ENCODE data around the gene CT45A5.
A peak's percentile ranks its signal among the peaks of the same experiment; 100 is the strongest.
"Not testable (repeated sequence)": the region's sequence is repeated elsewhere in the genome, so short reads cannot be mapped to it uniquely, and the experiment has no call there.

Gene CT45A5

GRCh38 chrX:135785403-135785802 is at the start of gene CT45A5:
TSS of gene CT45A5 (minus strand) at chrX:135785503. CDS start at chrX:135781729, 3,774 bp downstream.
- in situ Hi-C loops (cut with HindIII; ENCODE audit: low pct_ligation_motif_present, low pct_unique_long_range_greater_than_20kb, low sequenced_read_pairs); DNase-seq: not testable (repeated sequence)

- DNase-seq; in situ Hi-C loops (cut with HindIII; ENCODE audit: low pct_ligation_motif_present, low pct_unique_long_range_greater_than_20kb, low sequenced_read_pairs): not testable (repeated sequence)
Measured at GRCh38 chrX:135819912-135820311, 34.6 kb upstream of the CT45A5 start, which contains the start of gene CT45A2. TSS of gene CT45A2 (minus strand) at chrX:135820012. CDS start at chrX:135816265, 3,747 bp downstream.

- in situ Hi-C loops (cut with HindIII; ENCODE audit: low pct_ligation_motif_present, low pct_unique_long_range_greater_than_20kb, low sequenced_read_pairs); DNase-seq: not testable (repeated sequence)
Measured at GRCh38 chrX:135802687-135803086, 17.4 kb upstream of the CT45A5 start, which contains the start of gene CT45A6. TSS of gene CT45A6 (minus strand) at chrX:135802787. CDS start at chrX:135798993, 3,794 bp downstream.

- in situ Hi-C loops (cut with HindIII; ENCODE audit: low pct_ligation_motif_present, low pct_unique_long_range_greater_than_20kb, low sequenced_read_pairs); DNase-seq: not testable (repeated sequence)
Measured at GRCh38 chrX:135768091-135768490, 17.2 kb downstream of the CT45A5 start, which contains the start of gene CT45A3. TSS of gene CT45A3 (minus strand) at chrX:135768191. CDS start at chrX:135764444, 3,747 bp downstream.

GRCh38 chrX:135744739-135745138 is 40.6 kb downstream of the CT45A5 start:
- DNase-seq; in situ Hi-C loops (cut with HindIII; ENCODE audit: low pct_ligation_motif_present, low pct_unique_long_range_greater_than_20kb, low sequenced_read_pairs): not testable (repeated sequence)

GRCh38 chrX:135741192-135741715 is 44.0 kb downstream of the CT45A5 start:
- DNase-seq = no peak
- in situ Hi-C loops (cut with HindIII; ENCODE audit: low pct_ligation_motif_present, low pct_unique_long_range_greater_than_20kb, low sequenced_read_pairs) = no loop called here

GRCh38 chrX:135740681-135741149 is 44.6 kb downstream of the CT45A5 start:
- in situ Hi-C loops (cut with HindIII; ENCODE audit: low pct_ligation_motif_present, low pct_unique_long_range_greater_than_20kb, low sequenced_read_pairs) = no loop called here
- peak; percentile 25 for DNase-seq

GRCh38 chrX:135737366-135738071 is 47.8 kb downstream of the CT45A5 start:
- peak; percentile 2 for DNase-seq
- in situ Hi-C loops (cut with HindIII; ENCODE audit: low pct_ligation_motif_present, low pct_unique_long_range_greater_than_20kb, low sequenced_read_pairs) = no loop called here

GRCh38 chrX:135734666-135735065 is 50.6 kb downstream of the CT45A5 start:
- in situ Hi-C loops (cut with HindIII; ENCODE audit: low pct_ligation_motif_present, low pct_unique_long_range_greater_than_20kb, low sequenced_read_pairs); DNase-seq: not testable (repeated sequence)

Measured in ACHN (cell line).